Activated CD4-positive, alpha-beta T cell treated with anti-CD3 and anti-CD28 coated beads, Interleukin-2, amount 50 U/mL, for 24 hours (primary cell): ENCODE measurements around the gene SASH3.

ENCODE experiments used
- DNase-seq, 2 donors: peaks; one replicate each; pipeline ENCODE4 v3.0.0-alpha.2; 2020; ENCODE audit warnings: low read depth in 1 of 2, low spot score in 1 of 2

The SASH3 gene

GRCh38 chrX:129808158-129808828, 28.5 kb downstream of the SASH3 start:
- DNase-seq = no peak

GRCh38 chrX:129808829-129809796, 29.4 kb downstream of the SASH3 start:
- DNase-seq = no peak

DNA sequence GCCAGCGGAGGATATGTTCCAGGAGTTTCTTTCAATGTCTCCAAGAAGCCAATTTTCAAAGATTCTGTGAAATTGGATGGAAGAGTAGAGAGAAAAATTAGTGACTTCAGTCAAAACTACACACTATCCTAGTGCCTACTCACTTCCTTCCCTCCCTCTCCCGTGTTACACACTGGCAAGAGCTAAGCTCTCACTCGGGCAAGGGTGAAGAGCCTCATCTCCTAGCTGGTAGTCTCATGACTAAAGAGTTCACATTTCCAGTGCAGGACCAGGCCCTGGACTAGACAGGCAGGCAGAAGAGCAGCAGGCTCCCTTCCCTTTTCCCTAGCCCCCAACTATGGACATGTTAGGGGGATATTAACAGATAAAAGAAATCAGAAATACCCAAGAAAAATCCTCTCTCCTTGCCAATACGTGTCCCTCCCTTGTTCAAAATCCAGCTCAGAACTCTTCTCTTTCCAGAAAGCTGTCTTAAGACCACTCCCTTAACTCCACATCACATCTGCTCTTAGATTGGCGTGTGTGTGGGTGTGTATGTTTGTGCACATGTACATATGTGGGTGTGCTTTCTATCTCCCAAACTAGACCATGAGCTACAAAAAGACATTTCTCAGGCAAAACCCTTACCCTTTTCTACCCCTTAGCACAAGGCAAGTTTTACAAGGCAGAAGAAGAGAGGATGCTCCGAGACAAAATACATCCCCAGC, 34.1 kb downstream of the SASH3 start:
- no peak for DNase-seq

- DNase-seq = no peak
Observed at GRCh38 chrX:129818123-129818522, 38.4 kb downstream of the SASH3 start.

DNA sequence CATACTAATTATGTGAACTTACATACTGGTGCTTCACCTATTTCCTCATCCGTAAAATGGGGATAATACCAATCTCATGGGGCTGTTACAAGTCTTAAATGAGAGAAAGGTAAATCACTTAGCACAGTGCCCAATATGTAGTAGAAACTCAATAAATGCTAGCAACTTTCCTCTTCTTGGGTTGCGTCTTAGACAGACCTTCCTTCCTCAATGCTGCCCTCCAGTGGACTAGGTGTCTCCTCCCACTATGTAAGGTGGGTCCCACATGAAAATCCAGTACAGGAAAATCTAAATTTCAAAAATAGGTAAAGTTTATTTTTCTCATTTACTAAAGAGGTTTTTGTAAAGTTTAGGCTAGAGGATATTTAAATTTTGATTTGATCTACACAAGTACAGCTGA, 43.4 kb downstream of the SASH3 start:
- peak in 1 of 2 donors; percentile 27 for DNase-seq

DNA sequence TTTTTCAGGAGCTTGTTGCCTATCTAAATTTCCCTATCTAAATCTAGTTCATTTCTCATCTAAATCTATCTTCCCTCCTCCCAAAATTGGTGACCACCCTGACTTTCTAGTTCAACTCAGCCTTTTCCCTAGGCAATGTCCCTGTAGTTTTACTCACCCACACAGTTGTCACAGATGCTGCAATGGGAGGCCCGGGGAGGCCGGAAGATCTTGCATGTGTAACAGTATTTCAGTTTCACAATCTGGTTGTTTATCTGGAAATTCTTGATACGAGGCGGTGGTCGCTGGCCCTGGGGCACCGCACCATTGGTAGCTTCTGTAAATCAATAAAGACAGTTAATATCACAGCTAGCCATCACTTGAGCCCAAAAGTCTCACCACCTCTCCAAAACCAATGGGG, 43.8 kb downstream of the SASH3 start:
- no peak for DNase-seq

DNA sequence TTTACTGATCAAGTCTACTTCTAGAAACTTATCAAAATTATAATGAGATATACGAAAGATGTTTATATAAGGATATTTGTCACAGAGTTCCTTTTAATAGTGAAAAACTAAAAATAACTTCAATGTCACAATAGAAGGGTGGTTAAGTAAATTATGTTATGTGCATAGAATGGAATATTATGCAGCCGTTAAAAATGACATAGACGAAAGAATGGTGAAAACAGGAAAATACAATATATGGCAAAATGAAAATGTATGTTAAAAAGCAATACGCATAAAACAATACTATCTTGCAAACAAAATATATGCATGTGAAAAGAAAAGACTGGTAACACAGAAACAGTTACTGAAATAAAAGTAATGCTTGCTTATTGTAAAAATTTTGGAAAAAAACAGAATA, 44.9 kb downstream of the SASH3 start:
- no peak for DNase-seq

- no peak for DNase-seq
Observed at GRCh38 chrX:129825746-129826505, 46.2 kb downstream of the SASH3 start.

GRCh38 chrX:129830494-129830893, 50.7 kb downstream of the SASH3 start:
- no peak for DNase-seq

GRCh38 chrX:129831091-129831885, 51.5 kb downstream of the SASH3 start:
- DNase-seq = no peak

DNA sequence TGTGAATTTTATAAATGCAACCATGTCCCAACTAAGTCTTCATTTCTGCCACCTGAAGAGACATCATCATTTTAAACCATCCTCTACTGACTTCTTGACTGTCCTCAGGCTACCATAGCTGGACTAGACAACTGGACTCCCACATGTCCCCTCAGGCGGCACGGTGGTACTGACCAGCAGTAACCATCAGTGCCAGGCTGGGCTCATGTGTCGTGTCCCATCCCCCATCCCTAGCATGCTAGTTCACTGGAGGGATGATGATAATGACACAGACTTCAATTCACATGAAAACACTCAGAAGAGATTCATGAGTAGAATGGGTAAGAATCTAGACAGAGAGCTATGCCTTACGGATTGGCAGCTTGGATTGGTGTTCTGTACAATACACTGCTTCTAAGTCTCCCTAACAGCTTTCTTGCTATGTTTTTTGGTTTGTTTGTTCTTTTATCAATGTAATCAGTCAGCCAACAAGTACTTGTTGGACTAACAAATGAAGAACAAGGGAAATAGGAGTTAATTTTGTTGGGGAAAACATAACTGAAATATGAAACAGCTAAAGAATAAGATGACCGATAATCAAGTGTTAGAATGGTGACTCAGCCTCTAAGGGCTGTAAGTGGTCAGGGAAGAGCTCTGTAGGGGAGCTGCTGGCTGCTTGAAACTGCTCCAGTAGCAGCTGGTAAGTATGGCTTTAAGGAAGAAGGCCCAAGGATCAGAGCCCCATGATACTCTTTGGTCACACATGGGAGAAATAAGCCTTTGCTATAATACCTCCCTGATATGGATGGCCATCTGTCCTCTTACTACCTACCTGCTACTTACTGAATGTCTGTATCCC, 53.6 kb downstream of the SASH3 start:
- DNase-seq = no peak

- DNase-seq = no peak
Observed at GRCh38 chrX:129836827-129837226, 57.1 kb downstream of the SASH3 start.

GRCh38 chrX:129840344-129840743, 60.6 kb downstream of the SASH3 start:
- no peak for DNase-seq

- no peak for DNase-seq
Observed at GRCh38 chrX:129842510-129843208, 62.9 kb downstream of the SASH3 start.

DNA sequence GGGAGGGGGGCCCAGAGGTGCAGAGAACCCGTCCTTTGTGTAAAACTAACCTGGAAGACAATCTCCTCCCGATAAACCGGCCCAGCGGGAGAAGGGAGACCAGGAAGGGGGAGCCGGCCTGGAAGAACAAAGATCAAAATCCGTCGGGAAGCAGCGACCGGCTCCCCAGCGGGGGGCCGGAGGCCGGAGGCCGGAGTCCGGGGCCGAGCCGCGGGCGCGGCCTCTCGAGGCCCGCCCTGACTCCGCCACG, 63.4 kb downstream of the SASH3 start:
- DNase-seq = no peak

GRCh38 chrX:129843459-129844306, 63.9 kb downstream of the SASH3 start, which contains the start of gene ZDHHC9:
ZDHHC9 (minus strand) TSS chrX:129843886; CDS start chrX:129841945, 1,941 bp downstream.
- peak; percentile 67 to 73 for DNase-seq
